Tibial artery (tissue), 4 donors: ENCODE data around the gene COX6B2.

ENCODE experiments used
- DNase-seq, 2 donors: peaks; one replicate each; pipeline ENCODE4 v3.0.0-alpha.2; 2019
- H3K27ac ChIP-seq, 2 donors: fragments of 200-600 bp; sonication (generic) in 1 of 2; 1 replicate in 1 of 2; 2 replicates in 1 of 2; pipeline ENCODE4 v1.5.1; 2018 to 2019; ENCODE audit warnings: mild to moderate bottlenecking in 1 of 2
- H3K27me3 ChIP-seq, 2 donors: fragments of 200-600 bp; sonication (generic) in 1 of 2; one replicate each; pipeline versions ENCODE4 v1.5.1 to v1.6.0; 2016 to 2019
- H3K36me3 ChIP-seq, 3 donors: fragments of 200-600 bp; sonication (generic) in 2 of 3; one replicate each; pipeline ENCODE4 v1.5.1; 2016 to 2019; ENCODE audit warnings: mild to moderate bottlenecking in 2 of 3
- H3K4me1 ChIP-seq, 4 donors: fragments of 200-600 bp; sonication (generic) in 2 of 4; 1 replicate in 3 of 4; 2 replicates in 1 of 4; pipeline ENCODE4 v1.5.1; 2016 to 2019
- H3K4me3 ChIP-seq, 2 donors: fragments of 200-600 bp; sonication (generic) in 1 of 2; 1 replicate in 1 of 2; 2 replicates in 1 of 2; pipeline ENCODE4 v1.5.1; 2018 to 2019; ENCODE audit warnings: mild to moderate bottlenecking in 2 of 2
- H3K9me3 ChIP-seq, 3 donors: fragments of 200-600 bp; sonication (generic) in 1 of 3; one replicate each; pipeline ENCODE4 v1.5.1; 2016 to 2019
- intact Hi-C: fragments of 100-400 bp; cut with DNase I; formaldehyde crosslinking; loops from one replicate; pipeline ENCODE4 v1.15.0; 2023; ENCODE audit warnings: low total_unique reads
- TF ChIP-seq, protein P1 (sequence below), 2 experiments: fragments of 200-600 bp in 1 of 2; fragments of 450-650 bp in 1 of 2; IDR thresholded peaks; one replicate each; pipeline ENCODE4 v1.5.1; 2017 to 2019; ENCODE audit warnings: antibody characterized with exemption in 2 of 2, mild to moderate bottlenecking in 1 of 2, moderate library complexity in 1 of 2

Gene COX6B2

DNA sequence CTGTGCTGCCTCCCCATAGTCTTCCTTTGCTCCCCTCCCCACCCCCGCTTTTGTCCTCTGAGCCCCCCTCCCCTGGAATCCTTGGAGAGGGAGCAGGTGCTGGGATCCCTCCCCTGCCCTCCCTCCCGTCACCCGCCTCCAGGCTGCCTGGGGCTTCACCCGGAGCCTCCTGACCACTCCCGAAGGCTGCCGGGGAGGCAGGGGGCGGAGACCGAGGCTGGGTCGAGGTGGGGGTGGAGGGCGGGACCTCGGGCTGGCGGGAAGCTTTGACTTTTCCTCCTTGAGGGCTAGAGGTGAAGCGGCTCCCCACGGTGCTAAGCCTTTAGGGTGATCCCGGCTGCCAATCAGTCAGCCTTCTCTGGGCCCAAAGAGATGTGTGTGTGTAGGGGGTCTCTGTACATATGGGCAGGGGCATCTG, 13.3 kb downstream of the COX6B2 start:
- DNase-seq: peak; percentile 49 to 84
- H3K9me3 ChIP-seq: no peaks in the 10 kb centered on the region
- TF ChIP-seq, protein P1, sequence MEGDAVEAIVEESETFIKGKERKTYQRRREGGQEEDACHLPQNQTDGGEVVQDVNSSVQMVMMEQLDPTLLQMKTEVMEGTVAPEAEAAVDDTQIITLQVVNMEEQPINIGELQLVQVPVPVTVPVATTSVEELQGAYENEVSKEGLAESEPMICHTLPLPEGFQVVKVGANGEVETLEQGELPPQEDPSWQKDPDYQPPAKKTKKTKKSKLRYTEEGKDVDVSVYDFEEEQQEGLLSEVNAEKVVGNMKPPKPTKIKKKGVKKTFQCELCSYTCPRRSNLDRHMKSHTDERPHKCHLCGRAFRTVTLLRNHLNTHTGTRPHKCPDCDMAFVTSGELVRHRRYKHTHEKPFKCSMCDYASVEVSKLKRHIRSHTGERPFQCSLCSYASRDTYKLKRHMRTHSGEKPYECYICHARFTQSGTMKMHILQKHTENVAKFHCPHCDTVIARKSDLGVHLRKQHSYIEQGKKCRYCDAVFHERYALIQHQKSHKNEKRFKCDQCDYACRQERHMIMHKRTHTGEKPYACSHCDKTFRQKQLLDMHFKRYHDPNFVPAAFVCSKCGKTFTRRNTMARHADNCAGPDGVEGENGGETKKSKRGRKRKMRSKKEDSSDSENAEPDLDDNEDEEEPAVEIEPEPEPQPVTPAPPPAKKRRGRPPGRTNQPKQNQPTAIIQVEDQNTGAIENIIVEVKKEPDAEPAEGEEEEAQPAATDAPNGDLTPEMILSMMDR (IDR thresholded peaks at IDR 0.05): no peak
- H3K4me3 ChIP-seq: peak overlapping the region; percentile 75 to 77
- peaks cover 0 to 23% (median 21%) of the 10 kb centered on the region in 4 donors for H3K4me1 ChIP-seq
- peak overlapping the region; percentile 89 for H3K27ac ChIP-seq
- peaks cover 8 to 31% (median 19%) of the 10 kb centered on the region in 3 donors for H3K36me3 ChIP-seq
- H3K27me3 ChIP-seq: peaks cover 0 to 8% of the 10 kb centered on the region in 2 donors
- intact Hi-C loops: loop anchor here (5.0 kb wide), 1 partner anchor 39 kb away; no protein-coding TSS in a partner anchor

DNA sequence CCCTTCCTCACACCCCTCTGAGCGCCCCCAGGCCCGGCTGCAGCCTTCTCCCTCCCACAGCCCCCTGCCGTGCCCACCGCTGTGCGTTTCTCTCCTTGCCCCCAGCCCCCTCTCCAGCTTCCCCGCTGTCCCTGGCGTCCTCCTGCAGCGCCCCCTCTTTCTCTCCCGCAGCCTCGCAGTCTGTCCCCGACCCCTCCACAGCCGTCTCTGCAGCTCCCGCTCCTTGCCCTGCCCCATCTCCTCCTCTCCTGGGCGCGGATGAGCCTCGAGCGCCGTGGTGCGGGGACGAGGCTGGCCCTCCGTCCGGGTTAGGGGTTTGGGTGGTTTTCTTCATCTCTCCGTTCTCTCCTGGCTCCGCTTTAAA, 13.8 kb downstream of the COX6B2 start:
- DNase-seq: no peak
- H3K9me3 ChIP-seq: no peaks in the 10 kb centered on the region
- intact Hi-C loops: loop anchor here (5.0 kb wide), 1 partner anchor 38 kb away; no protein-coding TSS in a partner anchor

DNA sequence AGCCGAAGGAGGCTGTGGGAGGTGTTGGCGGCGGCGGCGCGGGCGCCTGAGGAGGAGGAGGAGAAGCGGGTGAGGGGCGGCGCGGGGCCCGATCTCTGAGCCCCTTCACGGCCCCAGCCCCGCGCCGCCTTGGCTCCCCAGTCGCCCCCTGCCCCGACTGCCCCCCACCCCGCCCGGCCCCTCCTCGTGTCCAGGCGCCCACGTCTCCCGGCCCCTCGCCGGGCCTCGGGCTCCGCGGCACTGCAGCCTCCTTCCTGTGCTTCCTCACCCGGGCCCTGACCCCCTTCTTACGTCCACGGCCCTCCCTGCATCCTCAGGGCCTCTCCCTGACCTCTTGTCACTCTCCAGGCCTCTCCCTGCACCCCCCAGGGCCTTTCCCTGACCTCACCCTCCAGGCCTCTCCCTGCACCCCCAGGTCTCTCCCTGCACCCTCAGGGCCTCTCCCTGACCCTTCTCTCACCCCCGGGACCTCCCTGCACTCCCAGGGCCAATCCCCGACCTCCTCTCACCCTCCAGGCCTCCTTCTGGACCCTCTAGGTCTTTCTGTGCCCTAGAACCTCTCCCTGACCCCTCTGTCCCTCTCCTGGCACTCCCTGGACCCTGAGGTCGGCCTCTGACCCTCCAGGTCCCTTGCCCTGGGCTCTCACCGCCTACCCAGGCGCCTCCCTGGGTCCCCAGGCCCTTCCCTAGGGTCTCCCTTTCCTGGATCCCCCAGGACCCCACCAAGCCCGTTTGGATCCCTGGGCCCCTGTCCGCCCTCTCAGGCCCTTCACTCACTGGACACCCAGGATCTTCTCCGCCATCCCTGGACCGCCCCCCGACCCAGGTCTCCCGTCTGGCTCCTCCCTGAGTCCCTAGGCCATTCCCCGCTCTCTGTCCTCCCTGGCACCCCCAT, 14.4 kb downstream of the COX6B2 start:
- no peak for DNase-seq
- no peaks in the 10 kb centered on the region for H3K9me3 ChIP-seq
- intact Hi-C loops: loop anchor here (2.0 to 5.0 kb wide), 2 partner anchors 38 to 45 kb away; partner anchors contain the start of genes RPL28 and TMEM238
- TF ChIP-seq, protein P1 (IDR thresholded peaks at IDR 0.05): no peak
- H3K27me3 ChIP-seq: peaks cover 0 to 8% of the 10 kb centered on the region in 2 donors
- H3K4me1 ChIP-seq: peaks cover 0 to 23% (median 21%) of the 10 kb centered on the region in 4 donors
- peak overlapping the region; percentile 89 for H3K27ac ChIP-seq
- H3K36me3 ChIP-seq: peaks cover 8 to 30% (median 18%) of the 10 kb centered on the region in 3 donors
- peak overlapping the region; percentile 75 to 77 for H3K4me3 ChIP-seq

More for the DNA sequence above, 13.8 kb downstream of the COX6B2 start:
- Histone ChIP-seq H3K36me3 (peaks cover 8 to 30% (median 18%) of the 10 kb centered on the region in 3 donors), H3K4me3 (peak overlapping the region; percentile 75 to 77), H3K27me3 (peaks cover 0 to 8% of the 10 kb centered on the region in 2 donors), H3K4me1 (peaks cover 0 to 23% (median 21%) of the 10 kb centered on the region in 4 donors), H3K27ac (peak overlapping the region; percentile 89)
- TF ChIP-seq, protein P1 (IDR thresholded peaks at IDR 0.05): no peak

DNA sequence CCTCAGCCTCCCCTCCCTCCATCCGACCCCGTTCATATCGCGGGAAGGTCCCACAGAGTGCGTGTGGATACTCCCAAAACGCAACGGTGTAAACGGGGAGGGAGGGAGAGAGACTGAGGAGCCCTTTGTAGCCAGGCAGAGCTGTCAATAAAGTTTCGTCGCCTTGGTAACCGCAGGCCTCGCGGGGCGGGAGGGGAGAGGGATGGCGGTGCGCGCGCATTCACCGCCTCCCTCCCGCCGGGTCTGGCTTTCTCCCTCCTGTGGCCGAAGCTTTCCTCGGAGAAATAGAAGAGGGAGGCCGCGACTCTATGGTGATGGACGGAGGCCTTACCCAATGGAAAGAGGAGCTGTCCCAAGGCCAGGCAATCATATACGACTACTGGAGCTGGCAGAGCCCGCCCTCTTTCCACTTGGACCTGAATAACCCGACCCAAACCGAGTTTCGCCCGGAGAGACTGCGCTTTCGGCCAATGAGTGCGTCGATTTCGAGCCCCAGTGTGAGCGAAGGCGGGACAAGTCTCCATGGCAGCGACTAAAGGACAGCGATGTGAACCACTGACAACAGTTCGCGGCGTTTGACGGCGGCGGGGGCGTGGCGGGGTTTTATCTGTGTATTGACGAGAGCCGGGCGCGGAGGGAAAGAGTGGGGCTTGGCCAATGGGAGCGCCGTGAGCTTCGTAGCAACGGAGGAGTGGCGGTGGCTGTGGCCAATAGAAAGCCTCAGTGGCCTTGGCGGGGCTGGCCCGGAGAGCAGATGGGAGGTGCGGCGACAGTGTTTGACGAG, 15.2 kb downstream of the COX6B2 start, which contains the start of gene KMT5C:
TSS of gene KMT5C (plus strand) at position 772 of the 784 bp plus-strand sequence. CDS start 2,061 bp downstream, outside the sequence.
- intact Hi-C loops: loop anchor here (2.0 kb wide), 1 partner anchor 46 kb away; the partner anchor contains the start of genes RPL28 and TMEM238
- Histone ChIP-seq H3K36me3 (peaks cover 8 to 22% (median 18%) of the 10 kb centered on the region in 3 donors), H3K4me3 (peak within 1 kb of the TSS; percentile 75 to 77), H3K27me3 (peaks cover 0 to 14% of the 10 kb centered on the region in 2 donors), H3K4me1 (peaks cover 0 to 23% (median 21%) of the 10 kb centered on the region in 4 donors), H3K9me3 (no peaks in the 10 kb centered on the region), H3K27ac (peak within 1 kb of the TSS; percentile 89)
- peak; percentile 100 for DNase-seq
- TF ChIP-seq, protein P1 (IDR thresholded peaks at IDR 0.05): peak; percentile 49 to 59

DNA sequence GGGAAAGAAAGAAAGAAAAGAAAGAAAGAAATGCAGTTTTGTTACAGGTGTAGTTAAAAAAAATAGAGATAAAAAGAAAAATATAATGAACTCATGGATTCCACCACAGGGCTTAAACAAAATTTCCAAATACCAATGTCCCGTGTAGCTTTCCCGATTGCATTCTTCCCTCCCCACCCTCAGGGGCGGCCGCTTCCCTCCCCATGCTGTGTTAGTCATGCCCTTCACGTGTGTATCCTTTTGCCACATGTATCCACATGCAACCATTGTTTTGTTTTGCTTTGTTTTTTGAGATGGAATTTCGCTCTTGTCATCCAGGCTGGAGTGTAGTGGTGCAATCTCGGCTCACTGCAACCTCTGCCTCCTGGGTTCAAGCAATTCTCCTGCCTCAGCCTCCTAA, 18.4 kb downstream of the COX6B2 start:
- peaks cover 0 to 31% of the 10 kb centered on the region in 2 donors for H3K27me3 ChIP-seq
- H3K4me3 ChIP-seq: no peak overlapping the region
- H3K4me1 ChIP-seq: peaks cover 0 to 18% (median 17%) of the 10 kb centered on the region in 4 donors
- intact Hi-C loops: no loop called here
- H3K36me3 ChIP-seq: no peaks in the 10 kb centered on the region
- TF ChIP-seq, protein P1 (IDR thresholded peaks at IDR 0.05): no peak
- no peak for DNase-seq
- no peaks in the 10 kb centered on the region for H3K9me3 ChIP-seq
- H3K27ac ChIP-seq: no peak overlapping the region
